Glutamatergic neuron (in vitro differentiated cells): Measurements from ENCODE around the gene PLAAT3. TPM values are rescaled to one million over a fixed set of nuclear protein-coding genes. Genes with fewer than 3 reads are reported as not detected.
"Not testable (repeated sequence)": the region's sequence is repeated elsewhere in the genome, so short reads cannot be mapped to it uniquely, and the experiment has no call there.

ENCODE experiments used
- DNase-seq: peaks from one replicate; pipeline ENCODE4 v3.0.0; 2022
- H3K27ac Mint-ChIP-seq: one replicate; pipeline ENCODE4 v1.8.0; 2020; ENCODE audit warnings: mild to moderate bottlenecking, mixed read lengths, inconsistent platforms; ENCODE audit not compliant: unreplicated experiment
- H3K27me3 Mint-ChIP-seq: one replicate; pipeline ENCODE4 v1.8.0; 2020; ENCODE audit warnings: mild to moderate bottlenecking, moderate library complexity, mixed read lengths, inconsistent platforms; ENCODE audit not compliant: unreplicated experiment
- H3K36me3 Mint-ChIP-seq: one replicate; pipeline ENCODE4 v1.8.0; 2020; ENCODE audit warnings: mild to moderate bottlenecking, mixed read lengths, inconsistent platforms; ENCODE audit not compliant: unreplicated experiment
- H3K4me1 Mint-ChIP-seq: one replicate; pipeline ENCODE4 v1.8.0; 2020; ENCODE audit warnings: mild to moderate bottlenecking, low read depth, mixed read lengths, inconsistent platforms; ENCODE audit not compliant: unreplicated experiment
- H3K4me3 Mint-ChIP-seq: one replicate; pipeline ENCODE4 v1.8.0; 2020; ENCODE audit warnings: mild to moderate bottlenecking, mixed read lengths, inconsistent platforms; ENCODE audit not compliant: unreplicated experiment
- H3K9me3 Mint-ChIP-seq: one replicate; pipeline ENCODE4 v1.8.0; 2020; ENCODE audit warnings: mild to moderate bottlenecking, moderate library complexity, mixed read lengths, inconsistent platforms; ENCODE audit not compliant: unreplicated experiment
- total RNA-seq: library from RNA; stranded (reverse); fragmentation: NEBNext Ultra II Directional; extraction: Animal tissue kit (Norgen Biotek cat#: 25700); gene quantifications from one replicate; pipeline ENCODE4 v1.2.1, GENCODE V29; 2021; ENCODE audit not compliant: unreplicated experiment
- TF ChIP-seq, protein P1 (sequence below): fragments of 200-600 bp; sonication (generic); IDR thresholded peaks from one replicate; pipeline ENCODE4 v1.5.0; 2021; ENCODE audit not compliant: partially characterized antibody, unreplicated experiment

PLAAT3 gene
- total RNA-seq, 1 donor from 2014 or later, result 43.6 TPM

GRCh38 chr11:63552921-63553320 lies 61.3 kb downstream of the PLAAT3 start:
- no peaks in the 10 kb centered on the region for H3K9me3 Mint-ChIP-seq
- no peaks in the 10 kb centered on the region for H3K36me3 Mint-ChIP-seq
- TF ChIP-seq, protein P1, sequence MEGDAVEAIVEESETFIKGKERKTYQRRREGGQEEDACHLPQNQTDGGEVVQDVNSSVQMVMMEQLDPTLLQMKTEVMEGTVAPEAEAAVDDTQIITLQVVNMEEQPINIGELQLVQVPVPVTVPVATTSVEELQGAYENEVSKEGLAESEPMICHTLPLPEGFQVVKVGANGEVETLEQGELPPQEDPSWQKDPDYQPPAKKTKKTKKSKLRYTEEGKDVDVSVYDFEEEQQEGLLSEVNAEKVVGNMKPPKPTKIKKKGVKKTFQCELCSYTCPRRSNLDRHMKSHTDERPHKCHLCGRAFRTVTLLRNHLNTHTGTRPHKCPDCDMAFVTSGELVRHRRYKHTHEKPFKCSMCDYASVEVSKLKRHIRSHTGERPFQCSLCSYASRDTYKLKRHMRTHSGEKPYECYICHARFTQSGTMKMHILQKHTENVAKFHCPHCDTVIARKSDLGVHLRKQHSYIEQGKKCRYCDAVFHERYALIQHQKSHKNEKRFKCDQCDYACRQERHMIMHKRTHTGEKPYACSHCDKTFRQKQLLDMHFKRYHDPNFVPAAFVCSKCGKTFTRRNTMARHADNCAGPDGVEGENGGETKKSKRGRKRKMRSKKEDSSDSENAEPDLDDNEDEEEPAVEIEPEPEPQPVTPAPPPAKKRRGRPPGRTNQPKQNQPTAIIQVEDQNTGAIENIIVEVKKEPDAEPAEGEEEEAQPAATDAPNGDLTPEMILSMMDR, result no peak
- no peak overlapping the region for H3K4me3 Mint-ChIP-seq
- DNase-seq, result no peak
- no peak overlapping the region for H3K27ac Mint-ChIP-seq
- H3K4me1 Mint-ChIP-seq, result peaks cover 3% of the 10 kb centered on the region
- H3K27me3 Mint-ChIP-seq, result peaks cover 3% of the 10 kb centered on the region

GRCh38 chr11:63551889-63552266 lies 62.4 kb downstream of the PLAAT3 start:
- Mint-ChIP-seq H3K36me3 (no peaks in the 10 kb centered on the region), H3K27ac (no peak overlapping the region), H3K4me1 (peaks cover 6% of the 10 kb centered on the region), H3K9me3 (no peaks in the 10 kb centered on the region), H3K4me3 (no peak overlapping the region), H3K27me3 (peaks cover 3% of the 10 kb centered on the region)
- DNase-seq, result no peak
- TF ChIP-seq, protein P1, result no peak

- TF ChIP-seq, protein P1, result no peak
- H3K9me3 Mint-ChIP-seq, result peaks cover 2% of the 10 kb centered on the region
- DNase-seq, result no peak
- H3K4me3 Mint-ChIP-seq, result no peak overlapping the region
- H3K27me3 Mint-ChIP-seq, result peaks cover 3% of the 10 kb centered on the region
- H3K27ac Mint-ChIP-seq, result no peak overlapping the region
- peaks cover 11% of the 10 kb centered on the region for H3K4me1 Mint-ChIP-seq
- H3K36me3 Mint-ChIP-seq, result no peaks in the 10 kb centered on the region
Measured at GRCh38 chr11:63551091-63551888, 62.9 kb downstream of the PLAAT3 start.

DNA sequence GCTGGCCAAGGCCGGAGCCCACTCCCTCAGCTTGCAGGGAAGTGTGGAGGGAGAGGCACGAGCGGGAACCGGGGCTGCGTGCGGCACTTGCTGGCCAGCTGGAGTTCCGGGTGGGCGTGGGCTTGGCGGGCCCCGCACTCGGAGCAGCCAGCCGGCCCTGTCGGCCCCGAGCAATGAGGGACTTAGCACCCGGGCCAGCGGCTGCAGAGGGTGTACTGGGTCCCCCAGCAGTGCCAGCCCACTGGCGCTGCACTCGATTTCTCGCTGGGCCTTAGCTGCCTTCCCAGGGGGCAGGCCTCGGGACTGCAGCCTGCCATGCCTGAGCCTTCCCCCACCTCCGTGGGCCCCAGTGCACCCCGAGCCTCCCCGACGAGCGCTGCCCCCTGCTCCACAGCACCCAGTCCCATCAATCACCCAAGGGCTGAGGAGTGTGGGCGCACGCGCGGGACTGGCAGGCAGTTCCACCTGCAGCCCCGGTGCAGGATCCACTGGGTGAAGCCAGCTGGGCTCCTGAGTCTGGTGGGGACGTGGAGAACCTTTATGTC lies 64.0 kb downstream of the PLAAT3 start:
- H3K27me3 Mint-ChIP-seq, H3K27ac Mint-ChIP-seq, DNase-seq, H3K4me3 Mint-ChIP-seq, H3K36me3 Mint-ChIP-seq, H3K9me3 Mint-ChIP-seq: not testable (repeated sequence)
- peaks cover 19% of the 10 kb centered on the region for H3K4me1 Mint-ChIP-seq

- H3K4me1 Mint-ChIP-seq, result peaks cover 16% of the 10 kb centered on the region
- H3K4me3 Mint-ChIP-seq, result no peak overlapping the region
- DNase-seq, result no peak
- H3K27me3 Mint-ChIP-seq, result peaks cover 3% of the 10 kb centered on the region
- H3K9me3 Mint-ChIP-seq, result peaks cover 4% of the 10 kb centered on the region
- no peak overlapping the region for H3K27ac Mint-ChIP-seq
- TF ChIP-seq, protein P1, result no peak
- H3K36me3 Mint-ChIP-seq, result no peaks in the 10 kb centered on the region
Measured at GRCh38 chr11:63549411-63549810, 64.8 kb downstream of the PLAAT3 start.
